Measurements from ENCODE around the gene ERBIN. TPM values are rescaled to one million over a fixed set of nuclear protein-coding genes. Genes with fewer than 3 reads are reported as not detected.

The ERBIN gene
- total RNA-seq, 1 donor from 2014 or later: 38.0 TPM

DNA sequence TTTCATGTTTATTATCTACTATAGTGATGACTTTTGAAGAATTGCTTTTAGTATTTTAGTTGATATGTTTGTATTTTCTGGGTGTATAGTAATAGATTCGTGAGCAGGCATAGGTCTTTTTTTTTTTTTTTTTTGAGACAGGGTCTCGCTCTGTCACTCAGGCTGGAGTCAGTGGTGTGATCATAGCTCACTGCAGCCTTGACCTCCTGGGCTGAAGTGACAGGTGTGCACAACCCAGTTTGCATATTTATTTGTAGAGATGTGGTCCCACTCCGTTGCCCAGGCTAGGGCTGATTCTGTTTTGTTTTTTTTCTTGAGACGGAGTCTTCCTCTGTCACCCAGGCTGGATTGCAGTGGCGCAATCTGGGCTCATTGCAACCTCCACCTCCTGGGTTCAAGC is 11.9 kb downstream of the ERBIN start:
- intact Hi-C loops (cut with micrococcal nuclease): loop anchor here (10.0 kb wide), 1 partner anchor 207 kb away; the partner anchor contains the start of gene SREK1
- Histone ChIP-seq H3K27ac (replicated peaks) (no peak overlapping the region), H3K36me3 (no peaks in the 10 kb centered on the region), H3K4me3 (no peak overlapping the region), H3K4me1 (peaks cover 45% of the 10 kb centered on the region), H3K27me3 (ENCODE audit: low read depth) (no peaks in the 10 kb centered on the region), H3K9me3 (replicated peaks) (no peaks in the 10 kb centered on the region)
- no peak for DNase-seq
- TF ChIP-seq, protein P1, sequence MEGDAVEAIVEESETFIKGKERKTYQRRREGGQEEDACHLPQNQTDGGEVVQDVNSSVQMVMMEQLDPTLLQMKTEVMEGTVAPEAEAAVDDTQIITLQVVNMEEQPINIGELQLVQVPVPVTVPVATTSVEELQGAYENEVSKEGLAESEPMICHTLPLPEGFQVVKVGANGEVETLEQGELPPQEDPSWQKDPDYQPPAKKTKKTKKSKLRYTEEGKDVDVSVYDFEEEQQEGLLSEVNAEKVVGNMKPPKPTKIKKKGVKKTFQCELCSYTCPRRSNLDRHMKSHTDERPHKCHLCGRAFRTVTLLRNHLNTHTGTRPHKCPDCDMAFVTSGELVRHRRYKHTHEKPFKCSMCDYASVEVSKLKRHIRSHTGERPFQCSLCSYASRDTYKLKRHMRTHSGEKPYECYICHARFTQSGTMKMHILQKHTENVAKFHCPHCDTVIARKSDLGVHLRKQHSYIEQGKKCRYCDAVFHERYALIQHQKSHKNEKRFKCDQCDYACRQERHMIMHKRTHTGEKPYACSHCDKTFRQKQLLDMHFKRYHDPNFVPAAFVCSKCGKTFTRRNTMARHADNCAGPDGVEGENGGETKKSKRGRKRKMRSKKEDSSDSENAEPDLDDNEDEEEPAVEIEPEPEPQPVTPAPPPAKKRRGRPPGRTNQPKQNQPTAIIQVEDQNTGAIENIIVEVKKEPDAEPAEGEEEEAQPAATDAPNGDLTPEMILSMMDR (IDR thresholded peaks at IDR 0.05; ENCODE audit: borderline replicate concordance): no peak

DNA sequence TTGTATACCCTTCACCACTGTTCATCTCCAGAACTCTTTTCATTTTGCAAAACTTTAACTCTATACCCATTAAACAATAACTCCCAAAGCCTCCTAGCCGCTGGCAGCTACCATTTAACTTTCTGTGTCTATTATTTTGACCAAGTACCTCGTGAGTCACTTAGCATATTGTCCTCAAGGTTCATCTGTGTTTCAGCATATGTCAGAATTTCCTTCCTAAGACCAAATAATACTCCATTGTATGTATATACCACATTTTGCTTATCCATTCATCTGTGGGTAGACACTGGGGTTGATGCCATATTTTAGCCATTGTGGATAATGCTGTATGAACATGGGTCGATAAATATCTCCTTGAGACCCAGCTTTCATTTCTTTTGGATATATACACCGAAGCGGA is 17.4 kb downstream of the ERBIN start:
- Histone ChIP-seq H3K27ac (replicated peaks) (no peak overlapping the region), H3K4me3 (no peak overlapping the region), H3K9me3 (replicated peaks) (no peaks in the 10 kb centered on the region), H3K4me1 (peaks cover 11% of the 10 kb centered on the region), H3K36me3 (no peaks in the 10 kb centered on the region), H3K27me3 (ENCODE audit: low read depth) (no peaks in the 10 kb centered on the region)
- TF ChIP-seq, protein P1 (IDR thresholded peaks at IDR 0.05; ENCODE audit: borderline replicate concordance): no peak
- intact Hi-C loops (cut with micrococcal nuclease): no loop called here
- no peak for DNase-seq

DNA sequence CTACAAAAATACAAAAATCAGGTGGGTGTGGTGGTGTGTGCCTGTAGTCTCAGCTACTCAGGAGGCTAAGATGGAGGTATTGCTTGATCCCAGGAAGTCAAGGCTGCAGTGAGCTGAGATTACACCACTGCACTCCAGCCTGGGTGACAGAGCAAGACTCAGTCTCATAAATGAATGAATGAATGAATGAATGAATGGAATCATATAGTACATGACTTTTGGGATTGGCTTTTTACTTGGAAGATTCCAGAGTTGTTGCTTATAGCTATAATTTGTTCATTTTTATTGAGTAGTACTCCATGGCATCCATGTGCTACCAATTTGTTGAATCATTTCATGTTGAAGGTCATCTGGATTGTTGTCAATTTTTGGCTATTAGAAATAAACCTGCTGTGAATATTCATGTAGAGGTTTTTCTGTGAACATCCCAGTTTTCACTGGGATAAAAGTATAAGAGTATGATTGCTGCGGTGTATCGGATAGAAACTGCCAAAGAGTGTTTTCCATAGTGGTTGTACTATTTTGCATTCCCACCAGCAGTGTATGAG is 19.9 kb downstream of the ERBIN start:
- Histone ChIP-seq H3K9me3 (replicated peaks) (no peaks in the 10 kb centered on the region), H3K27ac (replicated peaks) (no peak overlapping the region), H3K4me3 (no peak overlapping the region), H3K4me1 (peaks cover 24% of the 10 kb centered on the region), H3K27me3 (ENCODE audit: low read depth) (no peaks in the 10 kb centered on the region), H3K36me3 (no peaks in the 10 kb centered on the region)
- TF ChIP-seq, protein P1 (IDR thresholded peaks at IDR 0.05; ENCODE audit: borderline replicate concordance): no peak
- no peak for DNase-seq
- intact Hi-C loops (cut with micrococcal nuclease): no loop called here

DNA sequence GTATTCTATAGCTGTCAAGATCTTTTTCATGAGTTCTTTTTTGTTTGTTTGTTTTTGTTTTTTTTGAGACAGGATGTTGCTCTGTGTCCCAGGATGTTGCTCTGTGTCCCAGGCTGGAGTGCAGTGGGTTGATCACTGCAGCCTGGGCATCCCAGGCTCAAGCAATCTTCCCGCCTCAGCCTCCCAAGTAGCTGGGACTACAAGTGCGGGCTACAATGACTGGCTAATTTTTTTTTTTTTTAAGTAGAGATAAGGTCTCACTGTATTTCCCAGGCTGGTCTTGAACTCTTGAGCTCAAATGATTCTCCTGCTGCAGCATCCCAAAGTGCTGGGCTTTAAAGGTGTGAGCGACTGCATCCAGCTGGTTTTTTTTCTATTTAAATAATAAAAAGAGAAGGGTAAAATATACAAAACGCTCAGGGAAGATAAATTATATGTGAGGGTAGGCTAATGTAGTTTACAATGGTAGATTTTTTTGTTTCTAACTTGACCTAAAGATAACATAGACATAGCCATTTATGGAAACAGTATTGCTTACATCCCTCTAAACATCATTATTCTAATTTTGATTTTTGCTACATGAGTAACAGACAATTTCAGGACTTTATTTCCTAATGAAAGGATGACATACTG is 21.9 kb downstream of the ERBIN start:
- H3K27ac ChIP-seq (replicated peaks): no peak overlapping the region
- intact Hi-C loops (cut with micrococcal nuclease): no loop called here
- TF ChIP-seq, protein P1 (IDR thresholded peaks at IDR 0.05; ENCODE audit: borderline replicate concordance): no peak
- no peaks in the 10 kb centered on the region for H3K27me3 ChIP-seq (ENCODE audit: low read depth)
- H3K4me1 ChIP-seq: peaks cover 43% of the 10 kb centered on the region
- no peaks in the 10 kb centered on the region for H3K36me3 ChIP-seq
- H3K4me3 ChIP-seq: no peak overlapping the region
- no peaks in the 10 kb centered on the region for H3K9me3 ChIP-seq (replicated peaks)
- DNase-seq: no peak

DNA sequence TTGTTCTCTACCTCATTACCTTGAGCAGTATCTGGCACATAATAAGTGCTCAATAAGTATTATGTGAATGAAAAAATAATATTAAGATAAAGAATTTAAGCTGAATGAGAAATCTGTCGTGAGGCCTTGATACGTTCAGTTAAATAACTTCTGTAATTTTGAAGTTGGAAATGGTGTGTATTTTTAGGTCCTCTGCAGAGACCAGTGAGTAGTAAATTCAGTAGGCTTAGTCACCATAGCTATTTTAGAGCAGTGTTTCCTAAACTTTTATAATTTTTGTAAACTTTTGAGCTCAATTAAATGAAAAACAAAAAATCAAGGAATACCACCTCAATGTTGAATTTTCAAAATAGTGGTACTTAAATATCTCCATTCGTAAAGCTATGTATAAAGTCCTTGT is 25.0 kb downstream of the ERBIN start:
- TF ChIP-seq, protein P1 (IDR thresholded peaks at IDR 0.05; ENCODE audit: borderline replicate concordance): no peak
- intact Hi-C loops (cut with micrococcal nuclease): no loop called here
- H3K27ac ChIP-seq (replicated peaks): no peak overlapping the region
- H3K36me3 ChIP-seq: no peaks in the 10 kb centered on the region
- peaks cover 63% of the 10 kb centered on the region for H3K4me1 ChIP-seq
- no peaks in the 10 kb centered on the region for H3K27me3 ChIP-seq (ENCODE audit: low read depth)
- DNase-seq: no peak
- H3K4me3 ChIP-seq: no peak overlapping the region
- H3K9me3 ChIP-seq (replicated peaks): no peaks in the 10 kb centered on the region

Data from left ventricle myocardium inferior (tissue), 1 donor.